Skeletal muscle cell (primary cell): ENCODE data around the gene MASTL.
A peak's percentile ranks its signal among the peaks of the same experiment; 100 is the strongest.
"Not testable (repeated sequence)": the region's sequence is repeated elsewhere in the genome, so short reads cannot be mapped to it uniquely, and the experiment has no call there.

Experiments used
- DNase-seq: peaks from one replicate; pipeline ENCODE4 v3.0.0-alpha.2; 2010; ENCODE audit warnings: low read depth
- H3K4me3 ChIP-seq: 2 replicates; pipeline ENCODE4 v1.5.1; 2011; ENCODE audit warnings: low read depth, mild to moderate bottlenecking, control low read depth, low read length, moderate library complexity

MASTL gene

DNA sequence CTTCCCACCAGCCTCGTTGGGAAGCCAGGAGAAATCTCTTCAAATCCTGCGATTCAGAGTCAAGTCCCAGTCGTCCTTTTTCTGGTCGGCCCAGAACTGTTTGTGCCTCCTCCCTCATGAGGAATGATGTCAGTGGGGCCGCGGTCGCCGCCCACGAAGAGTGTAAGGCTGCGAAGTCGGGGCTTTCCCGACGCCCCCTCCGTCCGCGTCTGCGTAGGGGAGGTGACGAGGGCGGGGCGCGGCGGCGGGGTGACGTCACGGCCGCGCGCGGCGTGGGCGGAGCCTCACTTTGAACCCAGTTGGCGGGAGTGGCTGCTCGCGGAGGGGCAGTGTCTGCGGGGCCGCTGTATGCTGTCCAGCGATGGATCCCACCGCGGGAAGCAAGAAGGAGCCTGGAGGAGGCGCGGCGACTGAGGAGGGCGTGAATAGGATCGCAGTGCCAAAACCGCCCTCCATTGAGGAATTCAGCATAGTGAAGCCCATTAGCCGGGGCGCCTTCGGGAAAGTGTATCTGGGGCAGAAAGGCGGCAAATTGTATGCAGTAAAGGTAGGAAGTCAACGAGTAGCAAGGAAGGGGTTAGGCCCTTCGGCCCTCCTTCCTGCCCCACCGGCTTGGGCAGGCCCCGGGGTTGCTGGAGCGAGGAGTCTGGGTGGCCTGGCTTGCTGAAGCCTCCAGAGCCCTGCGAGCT, at the start of gene MASTL:
Gene MASTL (plus strand): TSS at position 287 of the 689 bp plus-strand sequence. CDS start 75 bp downstream, at position 362.
- H3K4me3 ChIP-seq, result peak within 1 kb of the TSS; percentile 82
- peak; percentile 88 for DNase-seq

DNA sequence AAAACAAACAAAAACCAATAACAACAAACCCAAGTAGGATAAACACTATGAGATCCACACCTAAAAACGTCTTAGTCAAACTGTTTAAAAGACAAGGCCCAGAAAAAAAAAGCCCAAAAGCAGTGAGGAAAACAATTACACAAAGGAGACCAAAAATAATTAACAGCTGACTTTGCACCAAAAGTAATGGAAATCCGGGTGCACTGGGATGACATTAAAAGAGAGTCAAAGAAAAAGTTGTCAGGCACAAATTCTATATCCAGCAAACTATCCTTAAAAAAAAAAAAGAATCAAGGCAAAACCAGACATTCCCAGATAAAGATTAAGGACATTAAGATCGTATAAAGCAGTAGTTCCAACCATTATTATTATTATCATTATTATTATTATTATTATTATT, 47.0 kb upstream of the MASTL start:
- DNase-seq, result no peak
- no peak overlapping the region for H3K4me3 ChIP-seq

DNA sequence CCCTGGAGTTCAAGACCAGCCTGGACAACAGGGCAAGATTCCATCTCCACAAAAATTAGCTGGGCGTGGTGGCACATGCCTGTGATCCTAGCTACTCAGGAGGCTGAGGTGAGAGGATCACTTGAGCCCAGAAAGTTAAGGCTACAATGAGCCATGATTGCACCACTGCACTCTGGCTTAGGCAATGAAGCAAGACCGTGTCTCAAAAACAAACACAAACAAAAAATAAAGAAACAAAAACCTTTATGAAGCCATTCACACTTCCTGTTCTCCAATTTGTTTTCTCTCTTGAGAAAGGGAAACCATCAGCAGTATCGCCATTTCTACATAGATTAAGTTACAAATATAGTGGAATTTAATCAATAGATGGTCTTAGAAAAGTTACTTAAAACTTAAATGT, 20.8 kb upstream of the MASTL start:
- H3K4me3 ChIP-seq, result no peak overlapping the region
- no peak for DNase-seq

DNA sequence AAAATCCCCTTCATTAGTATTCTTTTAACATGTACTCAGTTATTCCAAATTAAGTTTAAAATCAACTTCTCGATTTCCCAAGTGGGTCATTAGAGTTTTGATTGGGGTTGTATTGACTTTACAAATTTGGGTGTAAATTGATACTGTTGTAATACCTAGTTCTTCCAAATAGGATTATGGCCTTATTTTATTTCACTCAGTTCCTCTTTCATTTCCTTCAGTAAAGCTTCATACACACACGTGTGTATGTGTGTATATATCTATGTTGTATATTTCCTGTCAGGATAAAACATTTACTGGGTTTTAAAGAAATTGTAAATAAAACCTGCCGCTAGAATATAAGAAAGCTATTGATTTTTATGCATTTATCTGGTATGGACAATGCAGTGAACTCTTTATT, 16.9 kb upstream of the MASTL start:
- no peak overlapping the region for H3K4me3 ChIP-seq
- no peak for DNase-seq

DNA sequence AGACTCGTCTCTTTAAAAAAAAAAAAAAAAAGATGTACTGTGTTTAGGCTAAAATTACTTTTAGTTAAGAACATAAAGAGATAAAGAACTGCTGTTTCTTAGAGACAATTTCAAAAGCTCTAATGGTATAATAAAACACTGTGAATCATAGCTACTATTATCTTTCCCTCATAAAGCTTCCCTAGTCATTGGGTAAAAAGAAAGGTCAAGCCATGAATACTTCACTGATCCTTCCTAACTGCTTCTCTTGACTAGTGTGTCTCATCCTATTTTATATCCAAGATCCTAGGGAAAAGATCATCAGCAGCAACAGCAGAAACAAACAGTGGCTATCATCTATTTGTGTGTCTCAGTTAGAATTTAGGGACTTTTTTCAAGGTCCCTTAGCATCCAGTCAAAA, 11.5 kb upstream of the MASTL start:
- no peak for DNase-seq
- H3K4me3 ChIP-seq, result no peak overlapping the region

DNA sequence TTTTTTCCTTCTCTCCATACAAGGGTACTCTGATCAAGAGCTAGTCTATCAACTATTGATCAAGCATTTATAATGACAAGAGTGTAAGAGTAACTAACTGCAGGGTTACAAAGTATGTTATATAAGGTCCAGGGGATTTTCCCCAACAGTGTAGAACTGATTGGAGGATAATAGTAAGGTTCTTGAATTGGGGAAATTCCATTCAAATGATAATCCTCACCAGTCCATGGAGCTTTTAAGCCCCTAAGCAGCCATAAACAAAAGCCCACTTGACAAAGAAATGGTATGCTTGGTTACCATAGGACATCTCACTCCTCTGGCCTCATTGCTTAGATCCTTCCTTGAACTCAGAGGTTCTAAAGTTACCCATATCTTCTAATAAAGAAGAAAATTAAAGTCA, 9.2 kb upstream of the MASTL start:
- H3K4me3 ChIP-seq, result no peak overlapping the region
- DNase-seq, result no peak

DNA sequence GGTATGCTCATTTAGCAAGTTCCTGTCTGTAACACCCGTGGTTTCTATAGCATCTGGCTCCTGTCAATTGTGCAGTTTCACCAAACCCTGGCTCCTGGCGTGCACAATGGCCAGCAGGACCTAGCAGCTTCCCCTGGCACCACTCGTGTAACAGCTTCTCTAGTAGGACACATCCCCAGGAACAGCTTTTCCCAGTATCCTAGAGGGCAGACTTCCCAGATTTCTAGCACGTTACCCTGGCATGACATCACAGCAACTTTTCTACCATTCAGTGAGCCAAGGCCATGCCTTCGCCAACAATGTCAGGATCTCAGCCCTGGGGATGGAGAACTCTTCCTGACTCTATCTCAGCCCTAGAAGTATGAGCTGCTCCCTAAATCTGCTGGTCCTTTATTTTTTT, 7.5 kb upstream of the MASTL start:
- H3K4me3 ChIP-seq, result no peak overlapping the region
- no peak for DNase-seq

DNA sequence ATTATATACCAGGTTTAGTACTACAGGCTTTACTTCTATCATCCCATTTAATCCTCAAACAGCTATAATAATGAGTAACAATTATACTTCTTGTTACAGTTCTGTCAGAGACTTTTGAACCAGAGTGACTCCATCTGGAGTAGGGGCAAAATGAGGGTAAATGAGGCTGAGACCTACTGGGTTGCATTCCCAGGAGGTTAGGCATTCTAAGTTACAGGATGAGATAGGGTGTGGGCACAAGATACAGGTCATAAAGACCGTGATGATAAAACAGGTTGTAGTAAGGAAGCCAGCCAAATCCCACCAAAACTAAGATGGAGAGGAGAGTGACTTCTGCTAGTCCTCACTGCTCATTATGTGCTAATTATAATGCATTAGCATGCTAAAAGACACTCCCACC, 4.9 kb upstream of the MASTL start:
- DNase-seq, result no peak
- no peak overlapping the region for H3K4me3 ChIP-seq

DNA sequence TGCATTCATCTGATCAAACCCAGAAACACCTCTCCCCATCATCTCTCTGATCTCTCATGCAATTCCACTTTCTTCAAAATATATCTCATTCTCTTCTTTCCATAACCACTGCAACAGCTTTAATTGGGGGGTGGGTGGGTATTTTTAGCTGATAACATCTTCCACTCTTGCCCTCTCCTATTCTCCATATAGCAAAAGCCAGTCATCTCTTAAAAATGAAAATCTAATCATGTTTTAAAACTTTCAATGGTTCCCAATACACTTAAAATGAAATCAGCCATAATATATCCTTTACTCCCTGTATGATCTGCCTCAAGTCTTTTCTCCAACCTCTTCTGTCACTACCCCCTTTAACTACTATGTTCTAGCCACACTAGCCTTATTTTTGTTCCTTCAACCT, 2.5 kb upstream of the MASTL start:
- no peak for DNase-seq
- peak overlapping the region; percentile 82 for H3K4me3 ChIP-seq

DNA sequence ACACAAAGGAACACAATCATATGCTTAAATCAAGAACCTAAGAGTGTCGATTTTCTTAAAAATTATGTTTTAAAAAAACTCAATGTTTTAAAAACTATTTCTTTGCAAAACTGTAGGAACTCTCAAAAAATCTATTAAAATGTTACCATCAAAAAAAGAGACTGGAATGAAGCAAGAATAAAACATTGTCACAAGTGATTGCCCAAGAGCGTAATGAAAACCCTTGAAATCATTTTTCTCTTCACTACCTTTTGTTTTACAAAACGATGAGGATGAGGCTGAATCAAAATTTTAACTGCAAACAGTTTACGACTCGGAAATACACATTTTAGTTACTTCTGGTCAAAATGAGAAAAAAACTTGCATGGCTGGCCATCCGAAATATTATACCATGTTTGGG, 1.8 kb upstream of the MASTL start:
- peak overlapping the region; percentile 82 for H3K4me3 ChIP-seq
- no peak for DNase-seq

DNA sequence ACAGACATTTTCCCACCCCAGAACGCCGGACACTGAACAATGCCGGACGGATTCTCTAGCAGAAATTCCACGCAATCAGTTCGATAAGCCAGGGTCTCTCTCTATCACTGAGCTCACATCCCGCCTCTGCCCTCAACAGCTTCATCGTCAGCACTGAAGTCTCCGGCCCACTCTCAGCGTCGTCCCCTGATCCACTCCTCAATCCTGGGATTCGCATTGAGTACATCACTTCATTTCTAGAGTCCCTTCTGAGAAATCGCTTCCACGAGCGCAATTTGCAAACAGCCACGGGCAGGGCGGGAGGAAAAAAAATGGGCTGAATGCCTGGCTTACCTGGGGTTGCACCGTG, 1.3 kb upstream of the MASTL start:
- no peak for DNase-seq
- H3K4me3 ChIP-seq, result peak overlapping the region; percentile 82

DNA sequence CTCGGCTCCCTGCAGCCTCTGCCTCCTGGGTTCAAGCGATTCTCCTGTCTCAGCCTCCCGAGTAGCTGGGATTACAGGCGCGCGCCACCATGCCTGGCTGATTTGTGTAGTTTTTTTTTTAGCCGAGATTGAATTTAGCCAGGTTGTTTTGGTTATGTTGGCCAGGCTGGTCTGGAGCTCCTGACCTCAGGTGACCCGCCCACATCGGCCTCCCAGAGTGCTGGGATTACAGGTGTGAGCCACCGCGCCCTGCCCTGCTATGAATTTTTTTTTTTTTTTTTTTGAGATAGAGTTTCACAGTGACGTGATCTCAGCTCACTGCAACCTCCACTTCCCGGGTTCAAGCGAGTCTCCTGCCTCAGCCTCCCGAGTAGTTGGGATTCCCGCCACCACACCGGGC, 1.4 kb downstream of the MASTL start:
- peak overlapping the region; percentile 82 for H3K4me3 ChIP-seq
- not testable (repeated sequence) for DNase-seq

DNA sequence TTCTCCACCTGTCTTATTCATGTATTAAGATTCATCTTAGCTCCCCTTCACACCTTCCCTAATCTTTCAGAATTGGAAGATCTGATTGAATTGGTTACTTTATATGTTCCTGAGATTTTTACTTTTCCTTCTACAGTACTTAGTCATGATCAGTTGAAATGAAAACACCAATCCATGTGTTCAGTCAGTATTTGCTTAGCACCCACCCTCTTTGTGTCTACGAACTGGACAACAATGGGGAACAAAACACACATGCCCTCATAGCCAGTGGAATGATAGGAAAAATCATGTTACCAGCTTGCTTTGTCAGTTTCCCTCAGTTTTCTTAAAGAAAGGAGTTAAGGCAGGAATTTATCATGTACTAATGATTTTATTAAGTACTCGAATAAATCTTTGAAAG, 2.0 kb downstream of the MASTL start:
- no peak overlapping the region for H3K4me3 ChIP-seq
- no peak for DNase-seq

DNA sequence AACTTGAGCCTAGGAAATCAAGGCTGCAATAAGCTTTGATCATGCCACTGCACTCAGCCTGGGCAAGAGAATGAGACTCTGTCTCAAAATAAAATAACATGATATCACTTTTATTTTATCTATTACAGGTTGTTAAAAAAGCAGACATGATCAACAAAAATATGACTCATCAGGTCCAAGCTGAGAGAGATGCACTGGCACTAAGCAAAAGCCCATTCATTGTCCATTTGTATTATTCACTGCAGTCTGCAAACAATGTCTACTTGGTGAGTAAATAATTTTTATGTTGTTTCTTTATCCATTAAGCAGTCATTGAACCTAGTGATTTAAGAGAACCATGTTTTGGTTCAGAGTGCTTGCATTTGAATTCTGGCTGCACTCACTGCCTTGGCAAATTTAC, 3.3 kb downstream of the MASTL start:
- H3K4me3 ChIP-seq, result no peak overlapping the region
- no peak for DNase-seq

DNA sequence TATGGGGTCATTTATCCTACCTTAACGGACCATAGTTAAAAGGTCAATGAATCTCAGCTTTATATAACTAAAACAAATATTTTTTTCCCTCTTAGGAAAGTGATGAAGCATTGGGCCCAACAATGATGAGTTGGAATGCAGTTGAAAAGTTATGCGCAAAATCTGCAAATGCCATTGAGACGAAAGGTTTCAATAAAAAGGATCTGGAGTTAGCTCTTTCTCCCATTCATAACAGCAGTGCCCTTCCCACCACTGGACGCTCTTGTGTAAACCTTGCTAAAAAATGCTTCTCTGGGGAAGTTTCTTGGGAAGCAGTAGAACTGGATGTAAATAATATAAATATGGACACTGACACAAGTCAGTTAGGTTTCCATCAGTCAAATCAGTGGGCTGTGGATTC, 14.7 kb downstream of the MASTL start:
- DNase-seq, result no peak
- H3K4me3 ChIP-seq, result no peak overlapping the region

DNA sequence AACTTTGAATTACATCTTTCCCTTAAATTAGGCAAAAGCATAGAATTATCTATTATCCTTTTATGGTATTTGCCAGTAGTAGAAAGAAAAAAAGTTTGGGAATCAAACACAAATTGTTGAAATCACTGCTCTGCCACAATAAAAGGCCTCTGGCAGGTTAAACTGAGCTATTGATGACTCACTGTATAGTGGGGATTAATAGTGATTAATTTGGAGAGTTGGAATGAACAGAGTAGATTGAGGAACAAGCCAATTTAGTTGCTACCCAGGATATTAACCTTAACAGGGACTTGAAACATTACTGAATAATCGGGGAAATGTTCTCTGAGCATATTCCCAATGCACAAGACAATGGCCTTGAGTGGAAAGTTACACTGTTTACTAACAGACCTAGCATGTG, 33.1 kb downstream of the MASTL start:
- no peak for DNase-seq
- H3K4me3 ChIP-seq, result no peak overlapping the region

DNA sequence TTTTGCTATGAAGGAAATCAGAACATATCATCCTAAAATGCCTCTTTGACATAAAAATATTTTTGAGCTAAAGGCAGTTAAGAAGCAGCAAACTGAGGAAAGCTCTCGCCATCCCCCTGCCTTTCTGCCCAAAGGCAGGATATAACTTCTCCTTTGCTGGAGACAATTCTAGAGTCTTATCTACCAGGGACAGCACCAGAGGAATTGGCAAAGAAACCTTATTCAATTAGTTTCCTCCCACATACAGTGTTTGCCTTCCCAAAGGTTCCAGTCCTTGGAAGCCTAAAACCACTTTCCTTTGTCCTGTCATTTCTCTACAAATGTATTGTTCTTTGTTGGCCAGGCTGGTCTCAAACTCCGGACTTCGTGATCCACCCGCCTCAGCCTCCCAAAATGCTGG, 33.7 kb downstream of the MASTL start:
- no peak for DNase-seq
- no peak overlapping the region for H3K4me3 ChIP-seq

DNA sequence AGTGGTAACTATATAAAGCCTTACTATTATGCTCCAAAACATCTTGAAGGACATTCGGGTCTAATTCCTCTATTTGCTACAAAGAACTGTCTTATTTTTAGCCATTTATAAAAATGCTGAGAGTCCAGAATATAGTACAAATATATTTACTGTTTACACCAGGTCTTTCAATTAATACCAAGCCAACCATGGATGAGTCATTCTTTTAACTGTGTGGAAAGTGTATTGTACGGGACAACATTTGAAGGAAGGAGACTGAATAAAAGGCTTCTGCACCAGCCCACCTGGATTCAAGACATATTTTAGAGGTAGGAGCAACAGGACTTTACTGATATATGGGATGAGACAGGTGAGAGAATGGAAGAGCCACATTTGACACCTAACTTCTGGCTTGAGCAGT, 35.4 kb downstream of the MASTL start:
- DNase-seq, result no peak
- no peak overlapping the region for H3K4me3 ChIP-seq

DNA sequence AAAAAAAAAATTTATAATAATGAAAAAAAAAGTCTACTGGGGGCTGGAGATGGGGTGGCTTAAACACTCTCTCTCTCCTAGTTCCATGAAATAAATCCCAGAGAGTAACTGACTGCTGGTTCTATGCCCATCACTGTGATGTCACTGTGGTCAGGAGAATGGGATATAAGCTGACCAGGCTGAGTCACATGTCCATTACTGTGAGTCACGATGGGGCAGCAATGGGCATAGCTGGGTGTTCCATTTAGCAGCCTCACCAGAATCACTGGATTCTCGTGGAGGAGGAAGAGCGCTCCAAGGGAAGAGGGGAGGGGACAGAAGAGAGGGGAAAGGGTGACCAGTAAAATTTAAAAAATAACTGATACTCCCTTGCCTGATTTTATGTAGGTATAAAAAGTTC, 37.1 kb downstream of the MASTL start:
- H3K4me3 ChIP-seq, result no peak overlapping the region
- peak; percentile 84 for DNase-seq

DNA sequence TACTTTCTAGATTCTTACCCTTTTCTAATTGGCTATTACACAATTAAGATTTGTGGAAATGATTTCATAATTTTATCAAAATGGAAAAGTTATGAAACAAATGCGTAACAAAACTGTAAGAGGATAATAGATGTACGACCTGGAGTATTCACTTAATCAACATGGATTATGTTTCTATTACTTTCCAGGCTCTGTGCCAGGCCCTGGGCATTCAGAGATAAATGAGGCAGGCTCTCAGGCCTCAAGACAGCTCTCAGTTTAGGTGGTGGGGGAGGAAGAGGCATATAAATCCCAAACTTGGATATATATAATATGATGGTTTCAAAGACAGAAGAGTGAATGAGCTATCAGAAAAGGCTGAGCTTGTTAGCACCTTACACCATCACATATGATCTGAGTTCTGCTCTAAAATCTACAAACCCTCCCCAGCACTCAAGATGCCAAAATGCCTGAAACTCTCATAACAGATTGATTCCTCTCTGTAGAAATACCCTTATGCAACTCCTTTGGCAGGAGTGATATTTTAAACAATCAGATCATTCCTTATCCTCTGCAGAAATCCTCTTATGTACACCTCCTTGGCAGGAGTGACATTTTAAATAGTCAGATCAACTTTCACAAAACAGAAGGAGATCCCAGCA, 42.9 kb downstream of the MASTL start:
- no peak overlapping the region for H3K4me3 ChIP-seq
- DNase-seq, result no peak

DNA sequence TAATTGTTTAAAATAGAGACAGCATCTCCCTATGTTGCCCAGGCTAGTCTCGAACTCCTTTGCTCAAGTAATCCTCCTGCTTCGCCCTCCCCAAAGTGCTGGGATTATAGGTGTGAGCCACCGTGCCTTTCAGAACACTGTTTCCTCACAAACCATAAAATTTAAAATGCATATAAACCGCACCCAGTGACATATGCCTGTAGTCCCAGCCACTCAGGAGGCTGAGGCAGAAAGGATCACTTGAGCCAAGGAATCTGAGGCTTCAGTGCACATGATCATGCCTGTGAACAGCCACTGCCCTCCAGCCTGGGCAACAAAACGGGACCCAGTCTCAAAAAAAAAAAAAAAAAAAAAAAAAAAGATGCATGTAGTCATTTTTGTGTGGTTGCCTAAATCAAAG, 48.7 kb downstream of the MASTL start:
- H3K4me3 ChIP-seq, result no peak overlapping the region
- no peak for DNase-seq

DNA sequence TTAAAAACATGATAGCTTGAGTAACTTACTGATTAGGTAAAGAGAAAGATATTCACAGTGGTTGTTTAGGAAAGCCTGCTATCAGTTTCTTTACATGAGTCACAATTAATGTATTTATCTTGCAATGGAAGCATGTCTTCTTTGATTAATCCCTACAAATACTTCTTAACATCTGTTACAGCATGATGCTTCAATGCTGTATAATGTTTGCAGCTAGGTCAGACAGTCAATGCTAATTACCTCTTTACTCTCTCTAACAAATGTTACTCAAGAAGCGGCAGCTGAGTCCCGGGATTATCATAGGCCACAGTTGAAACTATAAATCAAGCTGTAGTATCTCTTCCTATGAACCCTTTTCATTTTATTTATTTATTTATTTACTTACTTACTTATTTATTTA, 52.2 kb downstream of the MASTL start:
- no peak overlapping the region for H3K4me3 ChIP-seq
- DNase-seq, result no peak
